Mesothelial cell of epicardium (in vitro differentiated cells): ENCODE measurements around the gene SMIM11. TPM values are rescaled to one million over a fixed set of nuclear protein-coding genes. Genes with fewer than 3 reads are reported as not detected.

Experiments
- DNase-seq, 2 experiments: peaks; one replicate each; pipeline ENCODE4 v3.0.0; 2021; ENCODE audit warnings: low spot score in 2 of 2; ENCODE audit not compliant: unreplicated experiment in 2 of 2
- H3K27ac Mint-ChIP-seq: 2 replicates; pipeline ENCODE4 v1.8.0; 2021; ENCODE audit warnings: mixed read lengths
- H3K27me3 Mint-ChIP-seq: 2 replicates; pipeline ENCODE4 v1.8.0; 2021; ENCODE audit warnings: low read depth, mixed read lengths
- H3K36me3 Mint-ChIP-seq: 2 replicates; pipeline ENCODE4 v1.8.0; 2021; ENCODE audit warnings: mixed read lengths
- H3K4me1 Mint-ChIP-seq: 2 replicates; pipeline ENCODE4 v1.8.0; 2021; ENCODE audit warnings: mixed read lengths
- H3K4me3 Mint-ChIP-seq: 2 replicates; pipeline ENCODE4 v1.8.0; 2021; ENCODE audit warnings: mild to moderate bottlenecking, moderate library complexity, mixed read lengths
- H3K9me3 Mint-ChIP-seq: 2 replicates; pipeline ENCODE4 v1.8.0; 2021; ENCODE audit warnings: mixed read lengths
- total RNA-seq: library from RNA; stranded (reverse); gene quantifications from 3 replicates; pipeline ENCODE4 v1.2.1, GENCODE V29; 2021
- TF ChIP-seq, protein P1 (sequence below): fragments of 200-600 bp; sonication (generic); IDR thresholded peaks from one replicate; pipeline ENCODE4 v1.5.0; 2021; ENCODE audit warnings: antibody characterized with exemption; ENCODE audit not compliant: unreplicated experiment

Gene SMIM11
- total RNA-seq, 1 donor from 2014 or later = 16.9 TPM

GRCh38 chr21:34363733-34364132 is 11.6 kb upstream of the SMIM11 start, which contains the start of gene KCNE2:
KCNE2 (plus strand) TSS chr21:34364006; CDS start chr21:34370479, 6,473 bp downstream.
- no peak for DNase-seq

GRCh38 chr21:34364921-34365320 is 10.4 kb upstream of the SMIM11 start:
- no peak overlapping the region for H3K27ac Mint-ChIP-seq
- no peak for DNase-seq
- H3K9me3 Mint-ChIP-seq = no peaks in the 10 kb centered on the region
- H3K4me3 Mint-ChIP-seq = no peak overlapping the region
- no peaks in the 10 kb centered on the region for H3K36me3 Mint-ChIP-seq
- TF ChIP-seq, protein P1, sequence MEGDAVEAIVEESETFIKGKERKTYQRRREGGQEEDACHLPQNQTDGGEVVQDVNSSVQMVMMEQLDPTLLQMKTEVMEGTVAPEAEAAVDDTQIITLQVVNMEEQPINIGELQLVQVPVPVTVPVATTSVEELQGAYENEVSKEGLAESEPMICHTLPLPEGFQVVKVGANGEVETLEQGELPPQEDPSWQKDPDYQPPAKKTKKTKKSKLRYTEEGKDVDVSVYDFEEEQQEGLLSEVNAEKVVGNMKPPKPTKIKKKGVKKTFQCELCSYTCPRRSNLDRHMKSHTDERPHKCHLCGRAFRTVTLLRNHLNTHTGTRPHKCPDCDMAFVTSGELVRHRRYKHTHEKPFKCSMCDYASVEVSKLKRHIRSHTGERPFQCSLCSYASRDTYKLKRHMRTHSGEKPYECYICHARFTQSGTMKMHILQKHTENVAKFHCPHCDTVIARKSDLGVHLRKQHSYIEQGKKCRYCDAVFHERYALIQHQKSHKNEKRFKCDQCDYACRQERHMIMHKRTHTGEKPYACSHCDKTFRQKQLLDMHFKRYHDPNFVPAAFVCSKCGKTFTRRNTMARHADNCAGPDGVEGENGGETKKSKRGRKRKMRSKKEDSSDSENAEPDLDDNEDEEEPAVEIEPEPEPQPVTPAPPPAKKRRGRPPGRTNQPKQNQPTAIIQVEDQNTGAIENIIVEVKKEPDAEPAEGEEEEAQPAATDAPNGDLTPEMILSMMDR = no peak
- H3K27me3 Mint-ChIP-seq = peaks cover 17% of the 10 kb centered on the region
- peaks cover 4% of the 10 kb centered on the region for H3K4me1 Mint-ChIP-seq

More at GRCh38 chr21:34363733-34364132, 11.6 kb upstream of the SMIM11 start, which contains the start of gene KCNE2:
- H3K4me3 Mint-ChIP-seq = no peak within 1 kb of the TSS
- no peak within 1 kb of the TSS for H3K27ac Mint-ChIP-seq
- peaks cover 2% of the 10 kb centered on the region for H3K36me3 Mint-ChIP-seq
- TF ChIP-seq, protein P1 = no peak
- peaks cover 13% of the 10 kb centered on the region for H3K27me3 Mint-ChIP-seq
- H3K9me3 Mint-ChIP-seq = peaks cover 3% of the 10 kb centered on the region
- H3K4me1 Mint-ChIP-seq = peaks cover 4% of the 10 kb centered on the region

DNA sequence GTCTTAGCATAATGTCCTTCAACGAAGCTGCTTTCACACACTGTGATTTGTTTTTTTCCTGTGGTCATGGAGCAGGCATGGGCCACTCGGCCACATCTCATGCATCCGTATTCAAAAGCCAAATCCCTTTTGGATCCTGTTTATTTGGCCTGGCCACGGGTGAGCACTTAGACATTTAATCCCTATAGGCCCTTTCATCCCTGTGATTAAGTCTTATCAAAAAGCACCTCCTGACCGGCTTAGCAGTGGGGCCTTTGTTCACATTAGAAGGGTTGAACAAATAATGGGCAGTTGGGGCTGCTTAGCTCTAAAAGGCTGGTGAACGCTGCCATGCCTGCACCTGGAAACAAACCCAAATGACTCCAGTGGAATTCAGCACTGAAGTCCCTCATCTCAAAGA is 9.5 kb upstream of the SMIM11 start:
- no peak for DNase-seq
- H3K4me3 Mint-ChIP-seq = no peak overlapping the region
- H3K9me3 Mint-ChIP-seq = no peaks in the 10 kb centered on the region
- peaks cover 17% of the 10 kb centered on the region for H3K27me3 Mint-ChIP-seq
- H3K36me3 Mint-ChIP-seq = no peaks in the 10 kb centered on the region
- H3K4me1 Mint-ChIP-seq = peaks cover 4% of the 10 kb centered on the region
- no peak overlapping the region for H3K27ac Mint-ChIP-seq
- TF ChIP-seq, protein P1 = no peak

- Mint-ChIP-seq H3K4me3 (no peak overlapping the region), H3K27ac (no peak overlapping the region), H3K9me3 (no peaks in the 10 kb centered on the region), H3K27me3 (peaks cover 12% of the 10 kb centered on the region), H3K4me1 (peaks cover 4% of the 10 kb centered on the region), H3K36me3 (no peaks in the 10 kb centered on the region)
- TF ChIP-seq, protein P1 = peak; percentile 62
- DNase-seq = peak in 1 of 2 experiments; percentile 59
Observed at GRCh38 chr21:34367320-34367935, 7.9 kb upstream of the SMIM11 start.

DNA sequence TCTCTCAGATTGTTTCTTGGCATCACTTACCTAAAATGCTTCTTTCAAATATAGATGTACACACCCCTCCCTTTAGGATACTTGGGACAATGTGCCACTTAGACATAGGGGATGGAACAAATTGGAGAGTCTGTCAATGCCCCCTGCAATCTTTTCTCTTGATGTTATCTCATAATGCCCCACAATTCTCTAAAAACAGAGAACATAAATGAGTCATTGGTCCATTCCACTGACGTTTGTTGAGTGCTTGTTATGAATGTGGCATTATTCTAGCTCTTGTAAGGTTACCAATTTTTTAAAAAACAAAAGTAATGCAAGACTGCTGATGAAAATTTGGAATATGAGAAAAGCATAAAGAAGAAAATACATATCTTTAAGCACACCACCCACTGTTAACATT is 5.6 kb upstream of the SMIM11 start:
- H3K36me3 Mint-ChIP-seq = no peaks in the 10 kb centered on the region
- DNase-seq = no peak
- H3K4me1 Mint-ChIP-seq = peaks cover 7% of the 10 kb centered on the region
- H3K27me3 Mint-ChIP-seq = peaks cover 5% of the 10 kb centered on the region
- no peak overlapping the region for H3K27ac Mint-ChIP-seq
- TF ChIP-seq, protein P1 = no peak
- no peaks in the 10 kb centered on the region for H3K9me3 Mint-ChIP-seq
- H3K4me3 Mint-ChIP-seq = no peak overlapping the region
